T-helper 1 cell treated with Interleukin-12 subunit alpha and Interleukin-12 subunit beta and Interleukin-4 antibody, amounts not matched to agents 30 ng/mL and 1 ng/mL, for 36 hours (primary cell): ENCODE data around the gene CRBN. TPM values are rescaled to one million over a fixed set of nuclear protein-coding genes. Genes with fewer than 3 reads are reported as not detected.

Experiments
- intact Hi-C: fragments of 100-400 bp; cut with micrococcal nuclease; formaldehyde crosslinking; loops from one replicate; pipeline ENCODE4 v1.15.1; 2024
- total RNA-seq: library from RNA; stranded (reverse); gene quantifications from 2 replicates; pipeline ENCODE4 v1.2.3, GENCODE V29; 2022

CRBN gene
- total RNA-seq = 61.7 and 62.4 TPM in 2 replicates

- intact Hi-C loops = loop anchor here (1.0 to 10.0 kb wide), 6 partner anchors 8 to 1945 kb away; partner anchors contain the start of genes ARL8B, ITPR1 and SETMAR
Measured at GRCh38 chr3:3179407-3180094, at the start of gene CRBN. TSS of gene CRBN (minus strand) at chr3:3179691. CDS start at chr3:3179687, 4 bp downstream.

- intact Hi-C loops = no loop called here
Measured at GRCh38 chr3:3227640-3228039, 48.1 kb upstream of the CRBN start.

- intact Hi-C loops = no loop called here
Measured at GRCh38 chr3:3221528-3221927, 42.0 kb upstream of the CRBN start.

GRCh38 chr3:3216401-3216800 is 36.9 kb upstream of the CRBN start:
- intact Hi-C loops = no loop called here

GRCh38 chr3:3212781-3213440 is 33.4 kb upstream of the CRBN start:
- intact Hi-C loops = no loop called here

GRCh38 chr3:3209714-3210113 is 30.2 kb upstream of the CRBN start:
- intact Hi-C loops = no loop called here

- intact Hi-C loops = no loop called here
Measured at GRCh38 chr3:3209057-3209456, 29.6 kb upstream of the CRBN start.

GRCh38 chr3:3201611-3202010 is 22.1 kb upstream of the CRBN start:
- intact Hi-C loops = no loop called here

- intact Hi-C loops = loop anchor here (1.0 kb wide), 2 partner anchors 1071 to 1090 kb away; no protein-coding TSS in a partner anchor
Measured at GRCh38 chr3:3200632-3201212, 21.2 kb upstream of the CRBN start.

- intact Hi-C loops = no loop called here
Measured at GRCh38 chr3:3199306-3199705, 19.8 kb upstream of the CRBN start.

GRCh38 chr3:3196148-3196861 is 16.8 kb upstream of the CRBN start:
- intact Hi-C loops = loop anchor here (1.0 kb wide), 1 partner anchor 802 kb away; no protein-coding TSS in a partner anchor

GRCh38 chr3:3194861-3195260 is 15.4 kb upstream of the CRBN start:
- intact Hi-C loops = no loop called here

GRCh38 chr3:3192286-3192675 is 12.8 kb upstream of the CRBN start:
- intact Hi-C loops = loop anchor here (1.0 kb wide), 1 partner anchor 11 kb away; no protein-coding TSS in a partner anchor

GRCh38 chr3:3191675-3192285 is 12.3 kb upstream of the CRBN start:
- intact Hi-C loops = loop anchor here (1.0 kb wide), 1 partner anchor 10 kb away; no protein-coding TSS in a partner anchor

- intact Hi-C loops = no loop called here
Measured at GRCh38 chr3:3189961-3190360, 10.5 kb upstream of the CRBN start.

- intact Hi-C loops = no loop called here
Measured at GRCh38 chr3:3189102-3189727, 9.7 kb upstream of the CRBN start.

- intact Hi-C loops = no loop called here
Measured at GRCh38 chr3:3184876-3185275, 5.4 kb upstream of the CRBN start.

GRCh38 chr3:3180456-3180855 is 965 bp upstream of the CRBN start:
- intact Hi-C loops = no loop called here

GRCh38 chr3:3178498-3179328 is 778 bp downstream of the CRBN start:
- intact Hi-C loops = loop anchor here (1.0 to 10.0 kb wide), 6 partner anchors 7 to 1946 kb away; partner anchors contain the start of genes ARL8B, ITPR1 and SETMAR
